Measurements from ENCODE around the gene GCSAM.

Gene GCSAM

DNA sequence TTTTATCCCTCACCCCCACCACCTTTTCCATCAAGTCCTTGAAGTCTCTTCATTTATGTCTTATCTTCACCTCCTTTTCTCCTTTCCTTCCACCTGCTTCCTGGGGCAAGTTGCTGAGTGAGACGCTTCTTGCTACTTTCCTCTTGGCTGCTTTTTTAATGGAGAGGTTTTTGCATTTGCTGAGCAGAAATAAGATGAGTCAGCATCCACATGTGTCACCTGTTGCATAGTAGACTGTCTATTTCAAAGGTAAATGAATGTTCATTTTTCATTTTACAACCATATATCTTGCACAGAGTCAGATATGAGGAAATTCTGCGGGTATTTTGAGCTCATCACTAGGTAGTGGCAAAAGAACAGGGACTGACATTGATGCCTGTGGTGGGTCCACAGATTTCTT, 28.3 kb downstream of the GCSAM start:
- DNase-seq (ENCODE audit: low spot score), result no peak

- no peak for DNase-seq (ENCODE audit: low spot score)
Observed at GRCh38 chr3:112101916-112102315, 31.1 kb downstream of the GCSAM start.

DNA sequence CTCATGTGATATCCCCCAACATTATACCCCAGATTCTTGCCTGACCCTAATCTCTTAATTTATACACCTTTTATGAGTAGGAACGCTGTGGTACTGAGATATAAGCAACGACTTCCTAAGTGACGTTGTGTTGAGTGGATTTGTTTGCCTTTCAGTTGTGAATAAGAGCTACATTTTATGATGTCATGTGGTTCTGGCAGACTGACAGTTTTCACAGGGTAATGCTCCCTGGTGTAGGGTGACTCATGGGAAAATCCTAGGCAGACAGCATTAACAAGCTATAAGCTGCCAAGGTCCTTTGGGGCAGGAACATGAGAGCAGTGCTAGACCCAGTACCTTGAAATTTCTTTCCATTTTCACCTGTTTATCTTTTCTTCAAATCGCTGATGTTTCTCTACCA, 35.7 kb downstream of the GCSAM start:
- DNase-seq (ENCODE audit: low spot score), result no peak

DNA sequence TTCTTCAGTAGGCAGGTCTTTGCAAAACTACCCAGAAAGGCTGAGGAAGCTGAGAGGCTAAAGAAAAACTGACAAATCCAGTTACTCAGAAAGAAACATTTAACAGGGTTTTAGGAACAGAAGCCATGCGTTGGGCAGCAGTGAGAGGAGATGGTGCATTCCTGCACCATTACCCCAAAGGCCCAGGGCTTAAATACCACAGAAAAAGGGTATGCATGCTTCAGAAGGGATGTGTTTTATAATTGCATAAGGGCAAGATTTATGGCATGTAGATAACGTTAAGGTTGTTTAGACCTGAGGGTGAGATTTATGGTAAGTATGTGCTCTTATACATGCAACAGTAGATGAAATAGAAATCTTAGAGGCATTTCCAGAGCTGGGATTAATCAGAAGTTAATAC, 36.9 kb downstream of the GCSAM start:
- DNase-seq (ENCODE audit: low spot score), result no peak

GRCh38 chr3:112095731-112096130, 37.3 kb downstream of the GCSAM start:
- DNase-seq (ENCODE audit: low spot score), result no peak

DNA sequence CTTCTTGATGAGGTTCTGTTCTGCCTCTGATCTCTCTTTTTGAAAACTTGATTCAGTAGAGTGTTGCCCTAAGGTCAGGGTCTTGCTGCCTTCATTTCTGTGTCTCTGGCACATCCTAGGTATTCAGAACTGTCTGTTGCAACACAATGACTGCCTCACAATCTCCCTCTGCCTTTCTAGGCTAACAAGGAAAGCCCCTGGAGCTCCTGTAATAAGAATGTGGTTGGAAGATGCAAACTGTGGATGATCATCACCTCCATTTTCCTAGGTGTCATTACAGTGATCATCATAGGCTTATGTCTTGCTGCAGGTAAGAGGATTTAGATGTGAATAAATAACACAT, 39.9 kb downstream of the GCSAM start:
- no peak for DNase-seq (ENCODE audit: low spot score)

GRCh38 chr3:112092496-112093179, 40.4 kb downstream of the GCSAM start:
- DNase-seq (ENCODE audit: low spot score), result peak; percentile 27

DNA sequence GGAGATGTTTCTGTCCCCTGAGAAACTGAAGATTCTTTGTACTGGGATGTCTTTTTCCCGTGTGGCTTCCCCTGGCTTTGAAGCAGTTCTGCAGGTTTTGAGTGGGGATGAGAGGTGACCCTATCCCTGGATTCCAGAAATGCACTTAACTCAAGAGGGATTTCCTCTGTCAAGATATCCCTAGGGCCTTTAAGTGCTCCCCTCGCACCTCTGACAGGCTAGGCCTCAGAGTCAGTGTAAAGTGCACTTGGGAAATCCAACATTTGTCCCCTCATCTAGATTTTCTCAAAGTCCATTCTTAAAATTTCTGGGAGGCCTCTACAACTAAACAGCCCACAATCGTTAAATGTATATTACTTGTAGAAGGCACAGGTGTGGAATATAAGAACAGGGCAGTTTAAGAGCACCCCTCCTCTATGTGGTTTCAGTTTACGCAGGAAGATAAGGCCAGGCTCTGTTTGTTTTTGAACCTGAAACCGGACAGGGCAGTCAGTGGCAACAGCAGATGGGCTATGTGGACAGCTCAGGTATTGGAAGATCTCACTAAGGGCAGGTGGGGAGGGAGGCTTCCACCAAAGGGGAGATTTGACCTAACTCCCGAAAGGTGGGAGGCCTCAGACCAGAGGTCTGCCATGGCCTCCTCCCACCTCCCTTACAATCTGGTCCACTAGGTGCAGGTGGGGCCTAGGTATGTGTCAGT, 42.0 kb downstream of the GCSAM start:
- no peak for DNase-seq (ENCODE audit: low spot score)

GRCh38 chr3:112089956-112090886, 42.8 kb downstream of the GCSAM start:
- no peak for DNase-seq (ENCODE audit: low spot score)

- no peak for DNase-seq (ENCODE audit: low spot score)
Observed at GRCh38 chr3:112088944-112089343, 44.1 kb downstream of the GCSAM start.

DNA sequence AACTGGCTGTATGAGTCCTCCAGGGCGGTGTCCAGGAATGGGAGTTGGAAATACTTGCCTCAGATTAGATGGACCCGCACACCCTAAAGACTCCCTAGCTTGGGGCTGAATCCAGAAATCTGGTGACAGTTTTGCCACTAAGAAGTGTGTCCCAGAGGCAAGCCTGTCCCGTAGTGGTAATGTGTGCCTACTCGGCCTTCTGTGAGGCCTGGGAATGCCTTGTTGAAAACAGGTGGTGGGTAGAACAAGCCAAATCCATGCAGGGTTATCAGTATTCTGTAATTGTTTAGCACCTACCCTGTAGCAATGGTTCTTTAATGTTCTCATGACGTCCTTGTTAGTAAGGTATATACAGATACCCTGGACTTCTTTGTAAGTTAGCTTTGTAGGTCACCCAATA, 45.3 kb downstream of the GCSAM start:
- DNase-seq (ENCODE audit: low spot score), result no peak

DNA sequence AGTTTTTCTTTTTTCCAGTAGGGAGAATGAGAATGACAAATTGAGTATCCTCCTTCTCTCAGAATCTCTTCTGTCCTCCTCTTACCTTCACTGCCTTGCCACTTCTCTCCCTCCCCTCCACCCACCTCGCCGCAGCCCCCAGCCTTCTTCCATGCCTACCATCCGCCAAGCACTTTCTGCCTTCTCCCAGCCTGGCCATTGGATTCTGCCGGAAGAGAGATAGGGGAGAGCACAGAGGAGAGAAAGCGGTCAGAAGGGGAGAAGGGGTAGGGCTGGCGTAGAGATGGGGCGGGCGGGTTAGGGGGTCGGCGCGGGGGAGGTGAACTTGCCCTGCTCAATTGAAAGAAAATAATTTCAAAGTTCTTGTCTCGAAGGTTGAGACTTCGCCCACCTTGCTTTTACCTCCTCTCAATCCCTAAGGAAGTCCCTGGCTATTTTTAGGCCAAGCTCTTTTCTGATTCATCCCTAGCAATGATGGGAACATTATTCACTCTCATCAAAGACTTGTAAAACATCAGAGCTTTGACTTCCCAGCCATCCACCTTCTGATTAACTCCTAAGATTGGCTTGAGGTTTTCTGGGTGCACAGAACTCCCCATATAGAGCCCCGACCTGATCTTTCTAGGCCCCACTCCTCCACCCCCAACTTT, 46.0 kb downstream of the GCSAM start:
- DNase-seq (ENCODE audit: low spot score), result peak; percentile 29

DNA sequence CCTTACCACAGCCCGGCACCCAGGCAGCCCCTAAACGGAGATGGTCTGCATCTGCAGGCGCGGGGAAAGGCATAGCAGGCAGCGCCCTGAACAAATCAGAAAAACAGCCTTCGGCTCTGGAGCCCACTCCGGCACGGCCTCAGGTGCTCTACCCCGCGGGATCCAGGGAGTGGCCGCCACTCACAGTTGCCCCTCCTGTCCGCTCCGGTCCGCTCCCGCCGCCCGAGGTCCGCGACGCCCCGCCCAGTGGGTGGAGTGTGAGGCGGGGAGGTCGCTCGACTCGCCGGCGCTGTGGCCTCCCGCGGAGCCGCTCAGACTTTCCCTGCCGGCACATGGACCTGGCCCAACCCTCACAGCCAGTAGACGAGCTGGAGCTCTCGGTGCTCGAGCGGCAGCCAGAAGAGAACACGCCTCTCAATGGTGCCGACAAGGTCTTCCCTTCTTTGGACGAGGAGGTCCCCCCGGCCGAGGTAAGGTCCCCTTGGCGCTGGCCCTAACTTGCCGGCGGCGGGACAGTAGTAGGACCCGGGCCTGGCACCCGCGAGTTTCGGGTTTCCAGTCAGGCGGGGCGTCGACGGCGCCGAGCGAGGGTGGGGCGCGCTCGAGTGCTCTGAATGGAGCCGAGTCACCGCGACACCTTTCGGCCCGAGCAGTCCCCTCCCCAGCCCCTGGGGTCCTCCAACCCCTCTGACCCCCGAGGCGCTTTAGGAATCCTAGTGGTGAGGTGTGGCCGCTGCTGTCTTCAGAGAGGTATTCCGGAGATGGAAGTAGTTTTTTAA, 46.8 kb downstream of the GCSAM start, which contains the start of gene C3orf52:
C3orf52 (plus strand) TSS at position 314 of the 779 bp plus-strand sequence; CDS start at position 333, 19 bp downstream.
- peak; percentile 97 for DNase-seq (ENCODE audit: low spot score)

DNA sequence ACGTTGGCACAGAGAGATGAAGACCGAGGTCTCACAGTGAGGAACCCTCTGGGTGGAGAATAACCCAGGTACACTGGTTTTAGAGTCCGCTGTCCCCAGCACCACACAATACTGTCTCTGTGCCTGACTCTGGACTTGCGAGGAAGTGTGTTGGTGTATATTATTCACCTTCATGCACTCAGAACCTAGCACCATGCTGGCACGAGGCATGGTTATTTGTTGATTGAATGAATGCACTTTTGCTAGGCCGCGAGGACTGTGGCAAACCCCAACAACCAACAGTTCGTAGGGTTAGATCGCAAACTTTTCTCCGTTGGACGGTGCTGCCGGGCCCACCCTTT, 47.3 kb downstream of the GCSAM start:
- no peak for DNase-seq (ENCODE audit: low spot score)

GRCh38 chr3:112084980-112085705, 47.9 kb downstream of the GCSAM start:
- DNase-seq (ENCODE audit: low spot score), result no peak

- DNase-seq (ENCODE audit: low spot score), result no peak
Observed at GRCh38 chr3:112083239-112083638, 49.8 kb downstream of the GCSAM start.

GRCh38 chr3:112078125-112079083, 54.6 kb downstream of the GCSAM start:
- DNase-seq (ENCODE audit: low spot score), result no peak

- peak; percentile 31 for DNase-seq (ENCODE audit: low spot score)
Observed at GRCh38 chr3:112074616-112075497, 58.2 kb downstream of the GCSAM start.

DNA sequence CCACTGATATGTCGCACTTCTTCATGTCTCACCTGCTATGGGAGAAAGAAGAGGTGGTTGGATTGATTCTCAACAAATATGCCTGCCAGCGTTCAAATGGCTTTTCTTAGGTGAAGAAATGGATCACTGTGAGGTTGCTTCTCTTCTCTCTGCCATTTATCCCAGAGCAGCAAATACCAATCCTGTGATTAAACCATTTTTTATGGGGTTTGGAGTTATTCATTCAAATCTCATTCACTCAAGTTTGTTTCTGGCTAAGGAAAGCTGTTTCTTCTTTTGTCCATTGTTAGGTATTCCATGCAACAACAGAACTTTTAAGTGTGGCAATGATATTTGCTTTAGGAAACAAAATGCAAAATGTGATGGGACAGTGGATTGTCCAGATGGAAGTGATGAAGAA, 59.0 kb downstream of the GCSAM start:
- no peak for DNase-seq (ENCODE audit: low spot score)

Data from iPS-NIHi11 (cell line).